GM18519 (cell line): Measurements from ENCODE around the gene TRPV5.
"Not testable (repeated sequence)": the region's sequence is repeated elsewhere in the genome, so short reads cannot be mapped to it uniquely, and the experiment has no call there.

Source experiments
- ATAC-seq: cut with Tn5 transposase; IDR thresholded peaks from one replicate; pipeline ENCODE4 v1.9.1; 2021; ENCODE audit warnings: mild to moderate bottlenecking, moderate library complexity; ENCODE audit not compliant: unreplicated experiment, low FRiP score

The TRPV5 gene

GRCh38 chr7:142933624-142934023 is at the start of gene TRPV5:
TSS of gene TRPV5 (minus strand) at chr7:142933746. CDS start at chr7:142933459, 287 bp downstream.
- no peak for ATAC-seq

GRCh38 chr7:142978402-142978801 is 44.9 kb upstream of the TRPV5 start:
- not testable (repeated sequence) for ATAC-seq

GRCh38 chr7:142974626-142975025 is 41.1 kb upstream of the TRPV5 start:
- no peak for ATAC-seq

DNA sequence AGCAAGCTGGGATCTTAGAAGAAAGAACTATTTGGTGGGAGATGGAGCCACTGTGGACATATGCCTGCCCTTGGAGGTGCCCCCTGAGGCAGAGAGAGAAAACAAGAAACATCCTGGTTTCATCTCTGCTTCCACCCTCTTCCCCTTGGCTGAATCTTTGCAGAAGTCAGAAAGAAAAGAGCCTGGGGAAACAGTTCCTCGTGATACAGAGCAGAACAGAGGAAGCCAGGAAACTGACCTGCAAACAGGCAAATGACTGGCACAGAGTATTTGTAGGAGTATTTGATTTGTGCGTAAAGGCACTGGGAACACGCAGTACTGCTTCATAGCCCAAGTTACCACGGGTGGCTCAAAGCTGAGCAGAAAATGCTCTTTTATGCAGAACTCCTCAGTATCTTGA is 35.6 kb upstream of the TRPV5 start:
- no peak for ATAC-seq

DNA sequence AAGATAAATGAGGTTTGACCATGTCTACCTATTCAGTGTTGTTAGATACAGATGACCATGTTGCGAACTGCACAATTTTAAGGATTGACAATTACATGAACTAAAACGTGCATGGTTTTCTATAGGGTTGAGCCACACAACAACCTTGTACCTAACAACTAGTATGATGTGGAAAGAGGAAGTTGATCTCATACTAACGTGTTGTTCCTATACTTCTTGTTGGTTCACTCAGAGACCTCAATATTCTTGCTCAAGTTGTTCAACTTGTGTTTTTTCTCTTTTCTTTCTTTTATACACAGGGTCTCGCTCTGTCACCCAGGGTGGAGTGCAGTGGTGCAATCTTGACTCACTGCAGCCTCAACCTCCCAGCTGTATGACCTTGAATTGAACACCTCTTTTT is 34.7 kb upstream of the TRPV5 start:
- no peak for ATAC-seq

DNA sequence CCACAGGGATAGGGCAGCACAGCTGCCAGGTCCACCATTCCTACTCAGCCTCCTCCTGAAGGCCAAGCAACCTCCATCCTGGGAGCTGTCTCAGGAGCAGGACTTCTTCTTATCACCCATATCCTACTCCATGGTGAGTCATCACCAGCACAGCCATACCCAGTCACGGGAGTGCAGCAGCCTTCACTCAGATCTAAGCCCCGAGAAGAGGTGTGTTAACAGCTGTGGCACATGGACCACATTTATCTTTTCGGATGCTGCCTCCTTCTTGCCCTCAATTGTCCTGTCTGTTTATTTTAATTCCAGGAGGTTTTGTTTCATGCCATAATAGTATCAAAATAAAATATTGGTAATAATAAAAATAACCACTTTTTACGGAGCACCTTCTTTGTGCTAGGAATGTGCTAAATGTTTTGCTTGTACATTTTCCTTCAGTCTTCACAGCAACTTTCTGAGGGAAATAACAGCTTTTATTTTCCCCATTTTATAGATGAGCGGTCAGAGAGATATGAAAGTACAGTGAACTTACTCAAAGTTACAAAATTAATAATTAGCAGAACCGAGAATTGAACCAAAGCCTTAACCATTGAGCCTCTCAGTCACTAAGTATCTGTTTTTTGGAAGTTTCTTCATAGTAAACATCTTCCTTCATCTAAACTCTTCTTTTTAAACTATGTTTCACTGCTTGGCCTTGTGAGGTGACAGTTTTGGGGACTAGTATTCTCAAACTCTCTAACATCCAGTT is 31.1 kb upstream of the TRPV5 start:
- no peak for ATAC-seq

DNA sequence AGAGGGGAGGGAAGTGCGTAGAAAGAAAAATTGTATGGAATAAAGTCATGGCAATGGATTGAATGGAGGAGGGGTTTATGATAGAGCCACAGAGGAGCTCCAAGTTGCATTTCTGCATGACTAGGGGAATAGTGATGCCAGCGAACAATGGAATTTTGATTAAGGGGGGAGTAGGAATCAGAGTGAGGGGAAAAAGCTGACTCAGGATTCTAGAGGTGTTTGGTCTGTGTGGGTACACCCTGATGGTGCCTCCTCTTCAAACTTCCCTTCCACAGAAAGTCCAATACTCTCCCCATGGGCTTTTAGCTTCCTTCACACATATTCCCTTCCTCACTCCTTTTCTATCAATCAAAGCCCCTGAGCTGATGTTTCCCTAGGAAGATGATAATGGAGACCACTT is 30.4 kb upstream of the TRPV5 start:
- ATAC-seq: no peak

- no peak for ATAC-seq
Observed at GRCh38 chr7:142962991-142963390, 29.4 kb upstream of the TRPV5 start.

- ATAC-seq: no peak
Observed at GRCh38 chr7:142961973-142962926, 28.7 kb upstream of the TRPV5 start, which contains the start of gene KEL. TSS of gene KEL (minus strand) at chr7:142962363. CDS start at chr7:142962206, 157 bp downstream.

GRCh38 chr7:142961595-142961972 is 28.0 kb upstream of the TRPV5 start:
- ATAC-seq: no peak

- ATAC-seq: no peak
Observed at GRCh38 chr7:142960955-142961512, 27.5 kb upstream of the TRPV5 start.

- ATAC-seq: no peak
Observed at GRCh38 chr7:142959202-142959601, 25.7 kb upstream of the TRPV5 start.

DNA sequence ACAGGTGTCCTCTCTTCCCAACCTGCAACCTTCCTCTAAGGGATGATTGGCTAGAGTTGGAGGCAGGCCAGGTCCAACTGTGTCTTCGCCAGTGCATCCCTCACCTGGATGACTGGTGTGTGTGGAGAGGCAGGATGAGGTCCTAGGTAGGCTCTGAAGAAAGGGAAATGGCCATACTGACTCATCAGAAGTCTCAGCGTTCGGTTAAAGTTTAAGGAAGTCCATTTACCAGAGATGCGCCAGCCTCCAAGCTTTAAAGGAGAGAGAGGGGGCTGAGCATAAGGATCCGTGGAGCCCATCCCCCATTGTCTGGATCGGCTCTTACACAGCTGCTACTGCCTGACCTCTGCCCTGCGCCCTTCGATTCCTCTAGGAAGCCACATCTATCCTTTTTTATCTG is 24.2 kb upstream of the TRPV5 start:
- no peak for ATAC-seq

DNA sequence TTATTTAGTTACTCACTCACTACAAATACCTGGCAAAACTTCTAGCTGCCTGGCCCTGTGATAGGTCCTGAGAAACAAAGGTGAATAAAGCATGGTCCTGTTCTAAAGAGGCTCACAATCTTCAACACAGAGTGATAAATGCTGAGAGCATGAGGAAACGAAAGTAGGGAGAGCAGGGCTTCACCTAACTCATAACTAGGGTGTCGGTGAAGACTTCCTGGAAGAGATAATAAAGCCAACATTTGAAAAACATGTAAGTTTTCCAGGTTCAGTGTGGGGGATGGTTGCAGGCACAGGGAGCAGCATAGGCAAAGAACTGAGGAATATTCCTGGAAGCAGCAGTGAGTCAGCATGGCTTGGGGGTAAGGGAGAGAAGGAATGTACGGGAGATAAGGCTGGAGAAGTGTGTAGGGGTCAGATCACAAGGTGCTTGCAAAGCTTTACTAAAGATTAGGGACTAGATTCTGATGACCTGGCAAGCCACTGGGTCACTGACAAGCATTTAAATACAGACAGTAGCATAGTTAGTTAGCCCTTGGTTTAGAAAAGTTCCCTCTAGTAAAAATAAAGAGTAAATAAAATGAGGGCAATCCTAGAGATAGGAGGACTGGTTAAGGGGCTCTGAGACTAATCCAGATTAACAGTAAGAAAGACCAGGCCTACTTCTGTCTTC is 23.5 kb upstream of the TRPV5 start:
- no peak for ATAC-seq

DNA sequence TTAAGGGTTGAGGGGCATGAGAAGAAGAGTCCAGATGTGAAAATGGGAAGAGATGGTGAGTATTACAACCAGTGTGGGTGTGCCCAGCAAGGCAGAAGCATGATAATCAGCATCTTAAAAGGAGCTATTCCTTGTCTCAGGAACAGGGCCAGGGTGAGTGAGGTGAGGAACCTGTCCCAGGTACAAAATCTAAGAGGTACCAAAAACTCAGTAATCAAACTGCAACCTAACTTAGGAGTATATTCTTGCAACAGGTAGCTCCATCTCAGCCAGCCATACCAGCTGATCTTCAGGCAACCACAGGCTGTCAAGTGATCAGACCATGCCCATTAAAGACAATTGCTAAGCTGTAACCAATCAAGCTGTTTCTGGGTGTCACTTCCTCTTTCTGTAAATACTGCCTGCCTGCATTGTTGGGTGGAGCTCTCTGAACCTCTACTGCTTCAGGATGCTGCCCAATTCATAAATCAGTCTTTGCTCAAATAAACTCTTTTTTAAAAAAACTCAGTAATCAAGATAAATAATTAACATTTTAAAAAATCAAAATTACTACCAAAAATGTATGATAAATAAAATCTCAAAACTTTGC is 21.2 kb upstream of the TRPV5 start:
- ATAC-seq: peak; percentile 78

DNA sequence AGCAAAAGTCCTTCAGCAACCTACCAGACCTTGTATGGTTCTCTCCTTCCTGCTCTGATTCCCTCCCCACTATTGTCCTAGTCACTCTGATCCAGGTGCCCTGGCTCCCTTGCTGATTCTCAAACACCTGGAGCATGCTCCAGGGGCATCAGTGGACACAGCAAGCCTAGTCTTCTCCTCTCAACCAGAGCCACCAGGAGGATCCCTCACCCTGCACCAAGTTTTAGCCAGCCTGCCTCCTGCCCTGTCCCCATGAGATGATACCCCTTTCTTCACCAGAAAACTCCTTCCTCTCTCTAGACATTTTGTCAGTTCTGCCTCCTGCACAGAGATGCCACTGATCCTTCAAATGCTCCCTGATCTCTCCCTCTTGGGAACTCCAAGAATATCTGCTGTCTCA is 16.7 kb upstream of the TRPV5 start:
- ATAC-seq: no peak

- no peak for ATAC-seq
Observed at GRCh38 chr7:142948603-142949002, 15.1 kb upstream of the TRPV5 start.

- no peak for ATAC-seq
Observed at GRCh38 chr7:142945001-142945400, 11.5 kb upstream of the TRPV5 start.

- ATAC-seq: no peak
Observed at GRCh38 chr7:142943706-142944268, 10.2 kb upstream of the TRPV5 start.

- ATAC-seq: no peak
Observed at GRCh38 chr7:142942746-142943145, 9.2 kb upstream of the TRPV5 start.
